Measurements from ENCODE around the gene SCFD2. TPM values are rescaled to one million over a fixed set of nuclear protein-coding genes. Genes with fewer than 3 reads are reported as not detected.

The SCFD2 gene
- total RNA-seq, 1 experiment from 2014 or later = 12.4 TPM

DNA sequence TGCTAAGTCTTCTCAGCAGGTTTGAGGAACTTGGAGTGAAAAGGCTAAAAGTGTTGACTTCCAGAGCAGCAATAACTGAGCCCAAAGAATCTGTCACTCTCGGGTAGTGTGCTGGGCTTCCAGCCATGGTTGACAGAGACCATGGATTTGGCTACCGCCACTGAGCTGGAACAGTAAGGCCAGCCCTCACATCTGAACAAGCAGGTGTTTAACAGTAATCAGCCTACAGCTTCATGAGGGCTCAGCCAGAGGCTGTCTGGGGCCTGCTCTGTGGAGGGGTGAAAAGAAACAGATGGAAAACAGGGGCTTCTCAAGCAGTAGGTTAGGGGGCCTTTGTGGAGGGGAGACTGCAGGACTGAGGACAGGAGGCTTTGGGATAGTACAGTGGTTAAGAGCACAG is 488.8 kb downstream of the SCFD2 start:
- TF ChIP-seq ZBTB21 (CRISPR knock-in tag; IDR thresholded peaks at IDR 0.05; ENCODE audit: borderline replicate concordance) (no peak), ZNF232 (CRISPR knock-in tag; IDR thresholded peaks at IDR 0.05) (no peak), TEAD4 (CRISPR knock-in tag; IDR thresholded peaks at IDR 0.05) (no peak), ZNF396 (CRISPR knock-in tag; IDR thresholded peaks at IDR 0.05; ENCODE audit: borderline replicate concordance) (no peak), SMAD4 (CRISPR knock-in tag; IDR thresholded peaks at IDR 0.05) (no peak), RELA (CRISPR knock-in tag; IDR thresholded peaks at IDR 0.05; ENCODE audit: borderline replicate concordance) (no peak), FOXP1 (CRISPR knock-in tag; IDR thresholded peaks at IDR 0.05; ENCODE audit: borderline replicate concordance) (no peak), ZNF219 (CRISPR knock-in tag; IDR thresholded peaks at IDR 0.05; ENCODE audit: borderline replicate concordance) (no peak), GABPB1 (CRISPR knock-in tag; IDR thresholded peaks at IDR 0.05) (no peak)
- TF ChIP-seq, protein P1, sequence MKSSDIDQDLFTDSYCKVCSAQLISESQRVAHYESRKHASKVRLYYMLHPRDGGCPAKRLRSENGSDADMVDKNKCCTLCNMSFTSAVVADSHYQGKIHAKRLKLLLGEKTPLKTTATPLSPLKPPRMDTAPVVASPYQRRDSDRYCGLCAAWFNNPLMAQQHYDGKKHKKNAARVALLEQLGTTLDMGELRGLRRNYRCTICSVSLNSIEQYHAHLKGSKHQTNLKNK (CRISPR knock-in tag; IDR thresholded peaks at IDR 0.05) = no peak
- TF ChIP-seq, protein P2, sequence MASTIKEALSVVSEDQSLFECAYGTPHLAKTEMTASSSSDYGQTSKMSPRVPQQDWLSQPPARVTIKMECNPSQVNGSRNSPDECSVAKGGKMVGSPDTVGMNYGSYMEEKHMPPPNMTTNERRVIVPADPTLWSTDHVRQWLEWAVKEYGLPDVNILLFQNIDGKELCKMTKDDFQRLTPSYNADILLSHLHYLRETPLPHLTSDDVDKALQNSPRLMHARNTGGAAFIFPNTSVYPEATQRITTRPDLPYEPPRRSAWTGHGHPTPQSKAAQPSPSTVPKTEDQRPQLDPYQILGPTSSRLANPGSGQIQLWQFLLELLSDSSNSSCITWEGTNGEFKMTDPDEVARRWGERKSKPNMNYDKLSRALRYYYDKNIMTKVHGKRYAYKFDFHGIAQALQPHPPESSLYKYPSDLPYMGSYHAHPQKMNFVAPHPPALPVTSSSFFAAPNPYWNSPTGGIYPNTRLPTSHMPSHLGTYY (CRISPR knock-in tag; IDR thresholded peaks at IDR 0.05) = no peak
- TF ChIP-seq, protein P3, sequence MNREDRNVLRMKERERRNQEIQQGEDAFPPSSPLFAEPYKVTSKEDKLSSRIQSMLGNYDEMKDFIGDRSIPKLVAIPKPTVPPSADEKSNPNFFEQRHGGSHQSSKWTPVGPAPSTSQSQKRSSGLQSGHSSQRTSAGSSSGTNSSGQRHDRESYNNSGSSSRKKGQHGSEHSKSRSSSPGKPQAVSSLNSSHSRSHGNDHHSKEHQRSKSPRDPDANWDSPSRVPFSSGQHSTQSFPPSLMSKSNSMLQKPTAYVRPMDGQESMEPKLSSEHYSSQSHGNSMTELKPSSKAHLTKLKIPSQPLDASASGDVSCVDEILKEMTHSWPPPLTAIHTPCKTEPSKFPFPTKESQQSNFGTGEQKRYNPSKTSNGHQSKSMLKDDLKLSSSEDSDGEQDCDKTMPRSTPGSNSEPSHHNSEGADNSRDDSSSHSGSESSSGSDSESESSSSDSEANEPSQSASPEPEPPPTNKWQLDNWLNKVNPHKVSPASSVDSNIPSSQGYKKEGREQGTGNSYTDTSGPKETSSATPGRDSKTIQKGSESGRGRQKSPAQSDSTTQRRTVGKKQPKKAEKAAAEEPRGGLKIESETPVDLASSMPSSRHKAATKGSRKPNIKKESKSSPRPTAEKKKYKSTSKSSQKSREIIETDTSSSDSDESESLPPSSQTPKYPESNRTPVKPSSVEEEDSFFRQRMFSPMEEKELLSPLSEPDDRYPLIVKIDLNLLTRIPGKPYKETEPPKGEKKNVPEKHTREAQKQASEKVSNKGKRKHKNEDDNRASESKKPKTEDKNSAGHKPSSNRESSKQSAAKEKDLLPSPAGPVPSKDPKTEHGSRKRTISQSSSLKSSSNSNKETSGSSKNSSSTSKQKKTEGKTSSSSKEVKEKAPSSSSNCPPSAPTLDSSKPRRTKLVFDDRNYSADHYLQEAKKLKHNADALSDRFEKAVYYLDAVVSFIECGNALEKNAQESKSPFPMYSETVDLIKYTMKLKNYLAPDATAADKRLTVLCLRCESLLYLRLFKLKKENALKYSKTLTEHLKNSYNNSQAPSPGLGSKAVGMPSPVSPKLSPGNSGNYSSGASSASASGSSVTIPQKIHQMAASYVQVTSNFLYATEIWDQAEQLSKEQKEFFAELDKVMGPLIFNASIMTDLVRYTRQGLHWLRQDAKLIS (CRISPR knock-in tag; IDR thresholded peaks at IDR 0.05; ENCODE audit: borderline replicate concordance) = no peak
- TF ChIP-seq, protein P4, sequence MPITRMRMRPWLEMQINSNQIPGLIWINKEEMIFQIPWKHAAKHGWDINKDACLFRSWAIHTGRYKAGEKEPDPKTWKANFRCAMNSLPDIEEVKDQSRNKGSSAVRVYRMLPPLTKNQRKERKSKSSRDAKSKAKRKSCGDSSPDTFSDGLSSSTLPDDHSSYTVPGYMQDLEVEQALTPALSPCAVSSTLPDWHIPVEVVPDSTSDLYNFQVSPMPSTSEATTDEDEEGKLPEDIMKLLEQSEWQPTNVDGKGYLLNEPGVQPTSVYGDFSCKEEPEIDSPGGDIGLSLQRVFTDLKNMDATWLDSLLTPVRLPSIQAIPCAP (CRISPR knock-in tag; IDR thresholded peaks at IDR 0.05) = no peak
- TF ChIP-seq, protein P5, sequence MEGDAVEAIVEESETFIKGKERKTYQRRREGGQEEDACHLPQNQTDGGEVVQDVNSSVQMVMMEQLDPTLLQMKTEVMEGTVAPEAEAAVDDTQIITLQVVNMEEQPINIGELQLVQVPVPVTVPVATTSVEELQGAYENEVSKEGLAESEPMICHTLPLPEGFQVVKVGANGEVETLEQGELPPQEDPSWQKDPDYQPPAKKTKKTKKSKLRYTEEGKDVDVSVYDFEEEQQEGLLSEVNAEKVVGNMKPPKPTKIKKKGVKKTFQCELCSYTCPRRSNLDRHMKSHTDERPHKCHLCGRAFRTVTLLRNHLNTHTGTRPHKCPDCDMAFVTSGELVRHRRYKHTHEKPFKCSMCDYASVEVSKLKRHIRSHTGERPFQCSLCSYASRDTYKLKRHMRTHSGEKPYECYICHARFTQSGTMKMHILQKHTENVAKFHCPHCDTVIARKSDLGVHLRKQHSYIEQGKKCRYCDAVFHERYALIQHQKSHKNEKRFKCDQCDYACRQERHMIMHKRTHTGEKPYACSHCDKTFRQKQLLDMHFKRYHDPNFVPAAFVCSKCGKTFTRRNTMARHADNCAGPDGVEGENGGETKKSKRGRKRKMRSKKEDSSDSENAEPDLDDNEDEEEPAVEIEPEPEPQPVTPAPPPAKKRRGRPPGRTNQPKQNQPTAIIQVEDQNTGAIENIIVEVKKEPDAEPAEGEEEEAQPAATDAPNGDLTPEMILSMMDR (IDR thresholded peaks at IDR 0.05) = no peak
- TF ChIP-seq, protein P6, sequence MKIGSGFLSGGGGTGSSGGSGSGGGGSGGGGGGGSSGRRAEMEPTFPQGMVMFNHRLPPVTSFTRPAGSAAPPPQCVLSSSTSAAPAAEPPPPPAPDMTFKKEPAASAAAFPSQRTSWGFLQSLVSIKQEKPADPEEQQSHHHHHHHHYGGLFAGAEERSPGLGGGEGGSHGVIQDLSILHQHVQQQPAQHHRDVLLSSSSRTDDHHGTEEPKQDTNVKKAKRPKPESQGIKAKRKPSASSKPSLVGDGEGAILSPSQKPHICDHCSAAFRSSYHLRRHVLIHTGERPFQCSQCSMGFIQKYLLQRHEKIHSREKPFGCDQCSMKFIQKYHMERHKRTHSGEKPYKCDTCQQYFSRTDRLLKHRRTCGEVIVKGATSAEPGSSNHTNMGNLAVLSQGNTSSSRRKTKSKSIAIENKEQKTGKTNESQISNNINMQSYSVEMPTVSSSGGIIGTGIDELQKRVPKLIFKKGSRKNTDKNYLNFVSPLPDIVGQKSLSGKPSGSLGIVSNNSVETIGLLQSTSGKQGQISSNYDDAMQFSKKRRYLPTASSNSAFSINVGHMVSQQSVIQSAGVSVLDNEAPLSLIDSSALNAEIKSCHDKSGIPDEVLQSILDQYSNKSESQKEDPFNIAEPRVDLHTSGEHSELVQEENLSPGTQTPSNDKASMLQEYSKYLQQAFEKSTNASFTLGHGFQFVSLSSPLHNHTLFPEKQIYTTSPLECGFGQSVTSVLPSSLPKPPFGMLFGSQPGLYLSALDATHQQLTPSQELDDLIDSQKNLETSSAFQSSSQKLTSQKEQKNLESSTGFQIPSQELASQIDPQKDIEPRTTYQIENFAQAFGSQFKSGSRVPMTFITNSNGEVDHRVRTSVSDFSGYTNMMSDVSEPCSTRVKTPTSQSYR (CRISPR knock-in tag; IDR thresholded peaks at IDR 0.05) = no peak
- TF ChIP-seq, protein P7, sequence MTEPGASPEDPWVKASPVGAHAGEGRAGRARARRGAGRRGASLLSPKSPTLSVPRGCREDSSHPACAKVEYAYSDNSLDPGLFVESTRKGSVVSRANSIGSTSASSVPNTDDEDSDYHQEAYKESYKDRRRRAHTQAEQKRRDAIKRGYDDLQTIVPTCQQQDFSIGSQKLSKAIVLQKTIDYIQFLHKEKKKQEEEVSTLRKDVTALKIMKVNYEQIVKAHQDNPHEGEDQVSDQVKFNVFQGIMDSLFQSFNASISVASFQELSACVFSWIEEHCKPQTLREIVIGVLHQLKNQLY (CRISPR knock-in tag; IDR thresholded peaks at IDR 0.05) = no peak
- peaks cover 8% of the 10 kb centered on the region for H3K27me3 Mint-ChIP-seq (ENCODE audit: low read depth)
- H3K36me3 Mint-ChIP-seq = peaks cover 10% of the 10 kb centered on the region
- H3K4me3 Mint-ChIP-seq = no peak overlapping the region
- peaks cover 8% of the 10 kb centered on the region for H3K9me3 Mint-ChIP-seq
- H3K27ac Mint-ChIP-seq = no peak overlapping the region
- H3K4me1 Mint-ChIP-seq = peaks cover 60% of the 10 kb centered on the region
- ChIA-PET POLR2A (no interaction called here), CTCF (interaction anchor here (0.8 to 1.7 kb wide), 4 partner anchors 32 to 106 kb away, joined by 3 to 6 read pairs (median 4); no protein-coding TSS in a partner anchor)
- no peak for ATAC-seq
- no peak for DNase-seq (ENCODE audit: low spot score)

All from WTC11 (cell line).